ENCODE data around the gene ZDHHC11B. TPM values are rescaled to one million over a fixed set of nuclear protein-coding genes. Genes with fewer than 3 reads are reported as not detected.
"Not testable (repeated sequence)": the region's sequence is repeated elsewhere in the genome, so short reads cannot be mapped to it uniquely, and the experiment has no call there.

The ZDHHC11B gene
- total RNA-seq, 3 donors from 2014 or later (not counting 1 experiment from before 2014, with no cell fraction given) = 0.85 to 7.3 (median 2.2) TPM

GRCh38 chr5:763397-763796 lies 21.1 kb downstream of the ZDHHC11B start:
- H3K4me3 Mint-ChIP-seq = no peak overlapping the region
- no peak for ATAC-seq
- peaks cover 0 to 7% of the 10 kb centered on the region in 2 donors for H3K4me1 Mint-ChIP-seq
- no peaks in the 10 kb centered on the region for H3K36me3 ChIP-seq (ENCODE audit: control insufficient read depth, insufficient read depth, low read length)
- no peak overlapping the region for H3K27ac Mint-ChIP-seq
- H3K27me3 Mint-ChIP-seq (ENCODE audit: low read depth in 2 of 2) = peaks cover 0 to 4% of the 10 kb centered on the region in 2 donors
- no peak for TF ChIP-seq CTCF (IDR thresholded peaks at IDR 0.05)
- no peaks in the 10 kb centered on the region for H3K27me3 ChIP-seq (ENCODE audit: control insufficient read depth, insufficient read depth, low read length)
- intact Hi-C loops (cut with micrococcal nuclease) = no loop called here
- DNase-seq = no peak
- no peak overlapping the region for H3K27ac ChIP-seq (ENCODE audit: low read length)
- no peak overlapping the region for H3K4me3 ChIP-seq (ENCODE audit: low read length)
- peaks cover 10% of the 10 kb centered on the region for H3K4me1 ChIP-seq (ENCODE audit: control insufficient read depth, insufficient read depth, low read length)
- 79% methylated on average over 5 of the region's 5 CpGs for WGBS (ENCODE audit: insufficient coverage)
- H3K9me3 Mint-ChIP-seq = no peaks in the 10 kb centered on the region
- H3K36me3 Mint-ChIP-seq = no peaks in the 10 kb centered on the region
- H3K9me3 ChIP-seq (ENCODE audit: control insufficient read depth, insufficient read depth, low read length) = no peaks in the 10 kb centered on the region

- H3K9me3 Mint-ChIP-seq; H3K27me3 ChIP-seq (ENCODE audit: control insufficient read depth, insufficient read depth, low read length); H3K36me3 ChIP-seq (ENCODE audit: control insufficient read depth, insufficient read depth, low read length); H3K27me3 Mint-ChIP-seq (ENCODE audit: low read depth in 2 of 2); H3K4me3 Mint-ChIP-seq; ATAC-seq; intact Hi-C loops (cut with micrococcal nuclease); H3K4me1 Mint-ChIP-seq; H3K36me3 Mint-ChIP-seq; H3K4me3 ChIP-seq (ENCODE audit: low read length); H3K9me3 ChIP-seq (ENCODE audit: control insufficient read depth, insufficient read depth, low read length); H3K27ac Mint-ChIP-seq; DNase-seq; H3K27ac ChIP-seq (ENCODE audit: low read length): not testable (repeated sequence)
- WGBS (ENCODE audit: insufficient coverage) = 91% methylated on average over 7 of the region's 8 CpGs
- peaks cover 14% of the 10 kb centered on the region for H3K4me1 ChIP-seq (ENCODE audit: control insufficient read depth, insufficient read depth, low read length)
These were observed 21.5 kb downstream of the ZDHHC11B start for GRCh38 chr5:762996-763395.

- Mint-ChIP-seq H3K27me3 (ENCODE audit: low read depth in 2 of 2) (peaks cover 0 to 4% of the 10 kb centered on the region in 2 donors), H3K27ac (no peak overlapping the region), H3K4me1 (peaks cover 0 to 7% of the 10 kb centered on the region in 2 donors), H3K4me3 (no peak overlapping the region), H3K9me3 (no peaks in the 10 kb centered on the region), H3K36me3 (no peaks in the 10 kb centered on the region)
- Histone ChIP-seq H3K36me3 (ENCODE audit: control insufficient read depth, insufficient read depth, low read length) (no peaks in the 10 kb centered on the region), H3K27ac (ENCODE audit: low read length) (no peak overlapping the region), H3K9me3 (ENCODE audit: control insufficient read depth, insufficient read depth, low read length) (no peaks in the 10 kb centered on the region), H3K4me3 (ENCODE audit: low read length) (no peak overlapping the region), H3K27me3 (ENCODE audit: control insufficient read depth, insufficient read depth, low read length) (no peaks in the 10 kb centered on the region), H3K4me1 (ENCODE audit: control insufficient read depth, insufficient read depth, low read length) (peaks cover 15% of the 10 kb centered on the region)
- 87% methylated on average over 8 of the region's 8 CpGs for WGBS (ENCODE audit: insufficient coverage)
- intact Hi-C loops (cut with micrococcal nuclease) = no loop called here
- ATAC-seq (no peak), DNase-seq (peak in 1 of 2 donors; percentile 3)
- TF ChIP-seq CTCF (IDR thresholded peaks at IDR 0.05) = no peak
These were observed 22.4 kb downstream of the ZDHHC11B start for GRCh38 chr5:761854-762710.

GRCh38 chr5:761059-761771 lies 23.3 kb downstream of the ZDHHC11B start:
- DNase-seq (peak in 1 of 2 donors; percentile 5), ATAC-seq (no peak)
- H3K27ac Mint-ChIP-seq = no peak overlapping the region
- Histone ChIP-seq H3K36me3 (ENCODE audit: control insufficient read depth, insufficient read depth, low read length) (no peaks in the 10 kb centered on the region), H3K27ac (ENCODE audit: low read length) (no peak overlapping the region), H3K9me3 (ENCODE audit: control insufficient read depth, insufficient read depth, low read length) (no peaks in the 10 kb centered on the region), H3K4me3 (ENCODE audit: low read length) (no peak overlapping the region), H3K27me3 (ENCODE audit: control insufficient read depth, insufficient read depth, low read length) (no peaks in the 10 kb centered on the region), H3K4me1 (ENCODE audit: control insufficient read depth, insufficient read depth, low read length) (peaks cover 15% of the 10 kb centered on the region)
- no peaks in the 10 kb centered on the region for H3K36me3 Mint-ChIP-seq
- no peak for TF ChIP-seq CTCF (IDR thresholded peaks at IDR 0.05)
- no peak overlapping the region for H3K4me3 Mint-ChIP-seq
- H3K27me3 Mint-ChIP-seq (ENCODE audit: low read depth in 2 of 2) = peaks cover 0 to 4% of the 10 kb centered on the region in 2 donors
- intact Hi-C loops (cut with micrococcal nuclease) = no loop called here
- peaks cover 0 to 7% of the 10 kb centered on the region in 2 donors for H3K4me1 Mint-ChIP-seq
- 80% methylated on average over 15 of the region's 15 CpGs for WGBS (ENCODE audit: insufficient coverage)
- H3K9me3 Mint-ChIP-seq = no peaks in the 10 kb centered on the region

Data from natural killer cell (primary cell).